Fibroblast of pulmonary artery (primary cell): ENCODE data around the gene ZFYVE19.

Experiments
- DNase-seq: peaks from one replicate; pipeline ENCODE4 v3.0.0-alpha.2; 2010; ENCODE audit warnings: low read depth
- H3K4me3 ChIP-seq: replicated peaks from 2 replicates; pipeline ENCODE4 v1.5.1; 2011; ENCODE audit warnings: low read depth, mild to moderate bottlenecking, control low read depth, low read length, moderate library complexity
- CTCF ChIP-seq: IDR thresholded peaks from 2 replicates; pipeline ENCODE4 v1.5.1; 2011; ENCODE audit warnings: mild to moderate bottlenecking, control low read depth, low read length, inconsistent platforms; ENCODE audit errors: missing control alignments

ZFYVE19 gene

GRCh38 chr15:40807028-40807887 lies at the start of gene ZFYVE19, which contains the start of gene DNAJC17:
Gene ZFYVE19, plus strand, starts transcription at chr15:40807089. Its CDS starts 501 bp downstream, at chr15:40807590.
Gene DNAJC17, minus strand, starts transcription at chr15:40807473. Its CDS starts 27 bp downstream, at chr15:40807446.
- DNase-seq, result peak; percentile 98
- TF ChIP-seq CTCF, result no peak
- H3K4me3 ChIP-seq, result peak within 1 kb of the TSS; percentile 74

GRCh38 chr15:40759961-40760360 lies 46.9 kb upstream of the ZFYVE19 start:
- no peak overlapping the region for H3K4me3 ChIP-seq
- no peak for DNase-seq
- TF ChIP-seq CTCF, result no peak

DNA sequence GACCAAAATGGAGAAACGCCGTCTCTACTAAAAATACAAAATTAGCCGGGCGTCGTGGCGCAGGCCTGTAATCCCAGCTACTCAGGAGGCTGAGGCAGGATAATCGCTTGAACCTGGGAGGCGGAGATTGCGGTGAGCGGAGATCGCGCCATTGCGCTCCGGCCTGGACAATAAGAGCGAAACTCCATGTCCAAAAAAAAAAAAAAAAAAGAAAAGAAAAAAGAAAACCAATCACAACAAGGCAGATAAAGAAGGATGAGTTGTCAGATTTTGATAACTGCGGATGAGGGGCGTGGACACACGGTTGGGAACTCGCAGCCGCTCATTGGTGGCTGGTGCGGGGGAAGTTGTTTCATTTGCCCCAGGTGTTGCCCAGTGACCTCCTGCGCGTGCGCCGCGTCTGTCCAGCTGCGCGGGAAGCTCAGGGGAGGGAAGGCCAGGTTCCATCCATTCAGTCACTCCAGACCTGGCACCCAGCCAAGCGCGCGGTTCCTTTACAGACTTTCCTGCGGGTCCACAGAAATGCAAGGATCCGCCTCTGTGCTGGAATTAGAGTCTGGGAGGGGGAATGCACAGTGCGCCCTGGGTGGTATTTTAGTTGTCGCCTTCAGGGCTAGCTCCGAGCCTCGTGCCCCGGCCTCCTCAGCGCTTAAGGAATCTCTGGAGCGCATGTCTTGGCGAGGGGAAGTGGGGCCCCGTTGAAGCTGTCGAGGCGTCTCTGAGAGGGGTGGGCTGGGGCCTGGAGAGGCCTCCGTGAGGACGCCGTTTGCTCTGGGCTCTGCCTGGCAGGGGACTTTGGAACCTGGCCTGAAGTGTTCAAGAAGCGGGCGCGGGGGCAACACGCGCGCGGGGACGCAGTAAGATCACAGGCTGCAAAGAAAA lies 43.7 kb upstream of the ZFYVE19 start:
- DNase-seq, result peak; percentile 50
- H3K4me3 ChIP-seq, result peak overlapping the region; percentile 55
- no peak for TF ChIP-seq CTCF

- peak within 1 kb of the TSS; percentile 55 for H3K4me3 ChIP-seq
- peak; percentile 10 for TF ChIP-seq CTCF
- peak; percentile 59 for DNase-seq
These were observed 42.9 kb upstream of the ZFYVE19 start, which contains the start of gene GCHFR for GRCh38 chr15:40763801-40764628. Gene GCHFR, plus strand, starts transcription at chr15:40764068. Its CDS starts 113 bp downstream, at chr15:40764181.

DNA sequence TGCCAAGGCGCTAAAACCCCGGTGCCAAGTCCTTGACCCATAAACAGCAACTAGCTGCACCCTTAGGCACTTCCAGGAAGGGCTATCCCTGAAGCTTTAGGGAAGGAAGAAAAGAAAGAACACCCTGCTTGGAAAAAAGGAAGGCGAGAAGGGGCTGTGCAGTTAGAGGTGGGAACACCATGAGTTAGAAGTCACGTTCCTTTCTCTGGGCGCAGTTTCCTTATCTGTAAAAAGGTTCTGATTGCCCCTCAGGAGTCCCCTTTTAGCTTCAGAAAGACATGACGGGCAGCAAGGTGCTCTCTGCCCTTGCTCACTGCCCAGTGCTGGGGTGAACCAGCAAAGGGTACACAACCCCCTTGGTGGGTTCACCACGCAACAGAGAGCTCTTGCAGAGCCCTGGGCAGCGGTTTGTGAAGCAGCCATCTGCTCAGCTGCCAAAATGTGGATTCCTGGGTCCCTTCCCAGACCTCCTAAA lies 42.2 kb upstream of the ZFYVE19 start:
- peak overlapping the region; percentile 55 for H3K4me3 ChIP-seq
- no peak for DNase-seq
- TF ChIP-seq CTCF, result no peak

DNA sequence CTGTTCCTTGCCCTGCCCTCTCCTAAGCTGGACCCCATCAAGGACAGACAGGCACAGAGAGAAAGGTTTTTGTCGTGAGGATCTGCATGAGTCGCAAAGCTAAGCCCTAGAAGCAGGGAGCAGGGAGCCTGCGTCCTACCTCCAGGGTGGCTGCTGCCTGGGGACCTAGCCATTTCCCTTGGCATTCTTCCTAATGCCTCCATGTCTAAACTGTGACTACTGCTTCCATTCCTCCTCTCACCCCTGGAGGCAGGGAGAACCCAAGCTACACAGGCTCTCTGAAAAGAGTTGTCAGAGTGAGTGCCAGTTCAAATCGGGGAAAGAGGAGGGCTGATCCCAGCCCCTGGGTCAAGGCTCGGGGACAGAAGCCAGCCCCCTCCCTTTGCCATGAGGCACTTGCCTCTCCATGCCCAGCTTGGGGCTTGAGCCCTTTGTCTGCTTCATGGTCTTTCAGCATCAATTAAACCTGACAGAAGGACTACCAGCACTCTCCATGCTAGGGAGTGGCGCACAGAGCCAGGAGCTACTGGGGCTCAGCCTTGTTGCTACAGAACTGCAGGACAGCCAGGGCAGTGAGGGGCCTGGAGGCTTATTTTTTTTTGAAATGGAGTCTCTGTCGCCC lies 40.6 kb upstream of the ZFYVE19 start:
- TF ChIP-seq CTCF, result no peak
- no peak for DNase-seq
- no peak overlapping the region for H3K4me3 ChIP-seq
